ENCODE measurements around the gene ROM1.
A peak's percentile ranks its signal among the peaks of the same experiment; 100 is the strongest.
"Not testable (repeated sequence)": the region's sequence is repeated elsewhere in the genome, so short reads cannot be mapped to it uniquely, and the experiment has no call there.

ROM1 gene

GRCh38 chr11:62612366-62613290, at the start of gene ROM1, which contains the start of gene EML3:
Gene ROM1, plus strand, starts transcription at chr11:62613257. Its CDS starts 25 bp downstream, at chr11:62613282.
Gene EML3, minus strand, starts transcription at chr11:62612775. Its CDS starts 318 bp downstream, at chr11:62612457.
- DNase-seq (ENCODE audit: low read depth), result peak; percentile 42
- H3K4me3 ChIP-seq (ENCODE audit: low read depth, low read length), result peak within 1 kb of the TSS; percentile 67

GRCh38 chr11:62565100-62565802, 47.8 kb upstream of the ROM1 start:
- no peak overlapping the region for H3K4me3 ChIP-seq (ENCODE audit: low read depth, low read length)
- no peak for DNase-seq (ENCODE audit: low read depth)

GRCh38 chr11:62566247-62566646, 46.8 kb upstream of the ROM1 start:
- DNase-seq (ENCODE audit: low read depth), result no peak
- H3K4me3 ChIP-seq (ENCODE audit: low read depth, low read length), result no peak overlapping the region

- no peak for DNase-seq (ENCODE audit: low read depth)
- H3K4me3 ChIP-seq (ENCODE audit: low read depth, low read length), result no peak overlapping the region
Measured at GRCh38 chr11:62567018-62567633, 45.9 kb upstream of the ROM1 start.

DNA sequence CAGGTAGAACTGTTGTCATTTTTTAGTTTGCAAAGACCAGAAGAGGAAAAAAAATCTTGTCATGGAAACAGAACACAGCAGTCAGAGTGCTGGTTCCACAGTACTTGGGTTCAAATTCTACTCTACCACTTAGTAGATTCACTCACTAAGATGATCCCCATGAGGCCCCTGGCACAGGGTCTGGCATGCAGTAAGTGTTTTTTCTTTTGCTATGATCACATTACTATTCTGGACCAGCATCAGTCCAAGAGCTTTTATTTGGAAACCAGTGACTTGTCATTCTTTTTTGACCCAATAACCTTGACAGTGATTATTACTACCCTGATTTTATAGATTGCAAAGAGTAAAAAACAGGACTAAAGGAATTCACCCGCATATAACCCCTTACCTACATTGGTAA, 43.4 kb upstream of the ROM1 start:
- no peak for DNase-seq (ENCODE audit: low read depth)
- no peak overlapping the region for H3K4me3 ChIP-seq (ENCODE audit: low read depth, low read length)

- not testable (repeated sequence) for DNase-seq (ENCODE audit: low read depth); H3K4me3 ChIP-seq (ENCODE audit: low read depth, low read length)
Measured at GRCh38 chr11:62570903-62571302, 42.2 kb upstream of the ROM1 start.

GRCh38 chr11:62571493-62571892, 41.6 kb upstream of the ROM1 start:
- H3K4me3 ChIP-seq (ENCODE audit: low read depth, low read length); DNase-seq (ENCODE audit: low read depth): not testable (repeated sequence)

DNA sequence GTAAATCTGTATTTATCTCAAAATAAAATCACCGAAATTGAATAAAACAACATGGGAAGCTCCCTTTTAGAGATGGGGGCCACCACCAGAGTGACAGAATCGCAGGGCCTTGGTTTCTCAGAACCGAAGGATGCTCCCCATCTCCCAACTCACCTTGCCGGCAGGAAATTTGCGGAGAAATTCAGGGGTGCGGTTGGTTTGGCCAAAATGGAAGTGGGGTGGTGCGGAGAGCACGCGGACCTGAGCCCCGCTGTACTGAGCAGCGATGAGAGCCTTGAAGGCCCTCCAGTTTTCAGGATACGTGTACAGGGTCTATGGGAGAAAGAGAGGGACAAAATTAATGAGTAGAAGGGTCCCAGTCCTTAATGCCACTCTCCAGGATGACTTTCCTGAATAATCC, 40.6 kb upstream of the ROM1 start:
- peak overlapping the region; percentile 98 for H3K4me3 ChIP-seq (ENCODE audit: low read depth, low read length)
- DNase-seq (ENCODE audit: low read depth), result no peak

DNA sequence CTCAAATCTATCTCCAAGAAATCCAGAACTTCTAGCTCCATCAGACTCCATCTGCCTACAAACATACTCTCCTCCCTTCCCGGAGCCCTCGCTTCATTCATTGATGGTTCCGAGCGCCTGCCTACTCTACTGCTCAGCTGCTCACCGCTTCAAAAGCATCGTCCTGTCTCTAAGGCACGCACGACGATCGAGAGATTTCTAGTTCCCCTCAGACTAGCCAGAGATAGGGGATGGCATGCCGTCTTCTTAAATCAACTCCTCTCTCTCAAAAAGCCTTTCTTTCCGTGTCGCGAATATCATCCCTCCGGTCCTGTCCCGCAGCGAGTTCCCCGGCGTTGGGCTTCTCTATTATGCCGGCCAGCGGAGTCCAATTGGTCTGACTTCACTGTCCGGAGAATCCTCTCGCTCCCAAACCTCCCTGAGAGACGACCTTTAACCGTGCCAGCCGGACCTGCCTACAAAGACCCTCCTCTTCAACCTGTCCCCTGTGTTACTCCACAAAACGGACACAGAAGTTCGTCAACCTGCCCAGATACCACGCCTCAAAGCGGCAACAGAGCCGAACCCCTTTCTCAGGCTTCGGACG, 40.0 kb upstream of the ROM1 start:
- no peak for DNase-seq (ENCODE audit: low read depth)
- peak overlapping the region; percentile 98 for H3K4me3 ChIP-seq (ENCODE audit: low read depth, low read length)

- DNase-seq (ENCODE audit: low read depth), result peak; percentile 100
Measured at GRCh38 chr11:62573592-62574362, 39.3 kb upstream of the ROM1 start, which contains the start of gene EEF1G. Gene EEF1G, minus strand, starts transcription at chr11:62573891. Its CDS starts 49 bp downstream, at chr11:62573842.

DNA sequence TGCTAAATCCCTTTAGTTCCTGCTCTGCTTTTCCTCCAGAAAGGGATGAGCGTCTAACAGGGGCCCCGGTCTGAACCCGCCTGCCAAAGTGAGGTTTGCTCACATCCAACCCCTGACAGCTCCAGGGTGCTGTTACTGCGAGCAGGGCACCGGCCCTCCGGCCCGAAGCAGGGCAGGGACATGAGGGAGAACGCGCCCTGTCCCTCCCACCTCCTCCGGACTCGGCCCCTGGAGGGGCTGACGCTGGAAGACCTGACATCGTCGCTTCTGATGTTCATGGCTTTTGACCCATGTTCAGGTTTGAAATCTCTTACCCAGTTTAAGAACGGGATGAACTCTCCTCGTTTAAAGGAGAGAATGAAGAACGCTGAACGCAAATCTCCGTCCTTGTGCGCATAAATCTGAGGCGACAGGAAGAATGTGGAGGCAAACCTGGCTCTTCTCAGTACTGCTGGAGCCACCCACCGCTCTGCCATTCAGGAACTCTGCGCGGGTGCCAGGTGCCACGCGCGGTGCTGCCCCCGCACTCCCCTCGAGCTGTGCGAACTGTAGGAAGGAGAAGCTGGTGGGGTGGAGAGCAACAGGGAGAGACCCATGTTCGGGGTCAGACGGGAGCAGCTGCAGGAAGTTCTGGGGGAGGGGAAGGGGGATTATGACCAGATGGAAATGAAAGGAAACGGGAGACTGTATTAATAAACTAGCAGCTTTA, 38.5 kb upstream of the ROM1 start:
- H3K4me3 ChIP-seq (ENCODE audit: low read depth, low read length), result peak overlapping the region; percentile 62
- DNase-seq (ENCODE audit: low read depth), result no peak

More at GRCh38 chr11:62573592-62574362, 39.3 kb upstream of the ROM1 start, which contains the start of gene EEF1G:
- H3K4me3 ChIP-seq (ENCODE audit: low read depth, low read length), result peak within 1 kb of the TSS; percentile 98

DNA sequence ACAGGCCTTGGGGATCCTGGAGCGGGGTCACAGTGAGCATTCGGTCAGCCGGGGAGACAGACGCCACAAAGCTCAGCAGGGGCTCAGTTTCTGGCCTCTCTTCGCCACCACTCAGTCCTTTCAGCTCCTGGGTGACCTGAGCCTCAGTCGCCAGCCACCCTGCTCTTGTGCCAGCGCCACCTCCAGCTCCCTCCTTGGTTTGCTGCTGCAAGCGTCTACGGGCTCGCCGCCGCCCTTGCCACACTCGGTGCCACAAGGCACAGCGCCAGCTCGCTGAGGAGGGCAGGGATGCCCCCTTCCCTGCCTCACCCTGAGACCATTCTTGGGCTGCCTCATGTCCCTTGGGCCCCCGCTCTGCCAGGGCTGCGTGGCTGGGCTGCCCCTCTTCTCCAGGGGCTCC, 37.9 kb upstream of the ROM1 start:
- no peak for DNase-seq (ENCODE audit: low read depth)
- peak overlapping the region; percentile 62 for H3K4me3 ChIP-seq (ENCODE audit: low read depth, low read length)

- no peak for DNase-seq (ENCODE audit: low read depth)
- no peak overlapping the region for H3K4me3 ChIP-seq (ENCODE audit: low read depth, low read length)
Measured at GRCh38 chr11:62575837-62576236, 37.2 kb upstream of the ROM1 start.

- DNase-seq (ENCODE audit: low read depth), result no peak
- H3K4me3 ChIP-seq (ENCODE audit: low read depth, low read length), result no peak overlapping the region
Measured at GRCh38 chr11:62577046-62577714, 35.9 kb upstream of the ROM1 start.

- no peak for DNase-seq (ENCODE audit: low read depth)
- H3K4me3 ChIP-seq (ENCODE audit: low read depth, low read length), result no peak overlapping the region
Measured at GRCh38 chr11:62578541-62578940, 34.5 kb upstream of the ROM1 start.

DNA sequence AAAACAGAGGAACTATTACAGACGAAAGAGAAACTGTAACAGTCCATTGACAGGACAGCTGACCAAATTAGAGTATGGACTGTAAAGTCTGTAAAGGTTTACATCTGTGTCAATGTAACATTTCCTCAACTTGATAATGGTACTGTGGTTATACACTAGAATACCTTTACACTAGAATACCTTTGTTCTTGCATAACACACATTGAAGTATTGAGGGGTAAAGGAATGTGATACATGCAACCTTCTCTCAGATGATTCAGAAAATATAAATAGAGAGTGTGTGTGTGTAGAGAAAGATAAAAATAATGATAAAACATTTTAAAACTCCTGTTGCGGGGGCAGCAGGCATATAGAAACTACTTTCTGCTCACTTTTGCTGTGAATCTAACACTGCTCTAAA, 33.8 kb upstream of the ROM1 start:
- H3K4me3 ChIP-seq (ENCODE audit: low read depth, low read length), result no peak overlapping the region
- DNase-seq (ENCODE audit: low read depth), result no peak

- no peak for DNase-seq (ENCODE audit: low read depth)
- no peak overlapping the region for H3K4me3 ChIP-seq (ENCODE audit: low read depth, low read length)
Measured at GRCh38 chr11:62580959-62581715, 31.9 kb upstream of the ROM1 start.
